ENCODE data around the gene FGF19.

The FGF19 gene

GRCh38 chr11:69667619-69668604, 35.9 kb downstream of the FGF19 start:
- no peak overlapping the region for H3K4me3 ChIP-seq (replicated peaks in 1 of 2; ENCODE audit: low read depth in 2 of 2, low read length in 2 of 2)
- no peak for DNase-seq (ENCODE audit: low read depth in 2 of 2)
- no peak for TF ChIP-seq CTCF (IDR thresholded peaks at IDR 0.05; ENCODE audit: low read depth, low read length)

- DNase-seq (ENCODE audit: low read depth in 2 of 2): no peak
These were observed 36.9 kb downstream of the FGF19 start for GRCh38 chr11:69666752-69667536.

GRCh38 chr11:69666261-69666660, 37.6 kb downstream of the FGF19 start:
- H3K4me3 ChIP-seq (replicated peaks in 1 of 2; ENCODE audit: low read depth in 2 of 2, low read length in 2 of 2): no peak overlapping the region
- TF ChIP-seq CTCF (IDR thresholded peaks at IDR 0.05; ENCODE audit: low read depth, low read length): no peak
- DNase-seq (ENCODE audit: low read depth in 2 of 2): no peak

More at GRCh38 chr11:69666752-69667536, 36.9 kb downstream of the FGF19 start:
- H3K4me3 ChIP-seq (replicated peaks in 1 of 2; ENCODE audit: low read depth in 2 of 2, low read length in 2 of 2): no peak overlapping the region
- no peak for TF ChIP-seq CTCF (IDR thresholded peaks at IDR 0.05; ENCODE audit: low read depth, low read length)

GRCh38 chr11:69665669-69666068, 38.2 kb downstream of the FGF19 start:
- TF ChIP-seq CTCF (IDR thresholded peaks at IDR 0.05; ENCODE audit: low read depth, low read length): no peak
- no peak for DNase-seq (ENCODE audit: low read depth in 2 of 2)
- no peak overlapping the region for H3K4me3 ChIP-seq (replicated peaks in 1 of 2; ENCODE audit: low read depth in 2 of 2, low read length in 2 of 2)

- no peak for TF ChIP-seq CTCF (IDR thresholded peaks at IDR 0.05; ENCODE audit: low read depth, low read length)
- DNase-seq (ENCODE audit: low read depth in 2 of 2): no peak
These were observed 38.9 kb downstream of the FGF19 start for GRCh38 chr11:69664901-69665300.

GRCh38 chr11:69664103-69664775, 39.6 kb downstream of the FGF19 start:
- DNase-seq (ENCODE audit: low read depth in 2 of 2): no peak
- H3K4me3 ChIP-seq (replicated peaks in 1 of 2; ENCODE audit: low read depth in 2 of 2, low read length in 2 of 2): no peak overlapping the region
- TF ChIP-seq CTCF (IDR thresholded peaks at IDR 0.05; ENCODE audit: low read depth, low read length): no peak

More at GRCh38 chr11:69664901-69665300, 38.9 kb downstream of the FGF19 start:
- no peak overlapping the region for H3K4me3 ChIP-seq (replicated peaks in 1 of 2; ENCODE audit: low read depth in 2 of 2, low read length in 2 of 2)

Measured in cardiac fibroblast (primary cell).